Thymus (tissue), 11 donors: ENCODE data around the gene MYO5B. TPM values are rescaled to one million over a fixed set of nuclear protein-coding genes. Genes with fewer than 3 reads are reported as not detected.

Experiments
- DNase-seq, 9 donors: peaks; one replicate each; pipeline ENCODE4 v3.0.0-alpha.2; 2013; ENCODE audit warnings: low spot score in 9 of 9, low read depth in 6 of 9, missing footprints in 1 of 9
- H3K27ac ChIP-seq, 2 donors: one replicate each; pipeline ENCODE4 v1.5.1; 2013; ENCODE audit warnings: control low read depth in 1 of 2, low read depth in 1 of 2, low read length in 1 of 2, mild to moderate bottlenecking in 1 of 2, moderate library complexity in 1 of 2
- H3K27me3 ChIP-seq, 2 donors: one replicate each; pipeline ENCODE4 v1.5.1; 2013; ENCODE audit warnings: low read length in 1 of 2; ENCODE audit not compliant: control insufficient read depth in 2 of 2, insufficient read depth in 1 of 2
- H3K36me3 ChIP-seq, 2 donors: one replicate each; pipeline ENCODE4 v1.5.1; 2013; ENCODE audit warnings: low read length in 1 of 2, mild to moderate bottlenecking in 1 of 2, moderate library complexity in 1 of 2; ENCODE audit not compliant: control insufficient read depth in 2 of 2, insufficient read depth in 2 of 2
- H3K4me1 ChIP-seq, 2 donors: one replicate each; pipeline ENCODE4 v1.5.1; 2013; ENCODE audit warnings: low read length in 2 of 2; ENCODE audit not compliant: control insufficient read depth in 2 of 2, insufficient read depth in 2 of 2
- H3K4me3 ChIP-seq, 2 donors: one replicate each; pipeline ENCODE4 v1.5.1; 2013; ENCODE audit warnings: low read length in 2 of 2, control low read depth in 1 of 2, mild to moderate bottlenecking in 1 of 2
- H3K9me3 ChIP-seq, 2 donors: one replicate each; pipeline ENCODE4 v1.5.1; 2013; ENCODE audit warnings: low read length in 1 of 2, mild to moderate bottlenecking in 1 of 2; ENCODE audit not compliant: control insufficient read depth in 2 of 2, insufficient read depth in 1 of 2
- WGBS: extraction: QIAGEN DNeasy Blood & Tissue Kit; methylation state at CpG from one replicate; pipeline ENCODE4 v1.1.7; 2013; 5-methylcytosine and 5-hydroxymethylcytosine counted together
- polyA plus RNA-seq: library from polyadenylated mRNA; stranded (reverse); fragments of 200-250 nt; gene quantifications from one replicate; pipeline ENCODE4 v1.2.3, GENCODE V29; 2013
- total RNA-seq: library from RNA; stranded (reverse); fragments of 120-200 nt; gene quantifications from one replicate; pipeline ENCODE4 v1.2.4, GENCODE V29; 2013
- donor health status: healthy.

Gene MYO5B
- total and polyA plus RNA-seq, 2 donors, result 6.2 to 11.1 TPM

- Histone ChIP-seq H3K27me3 (no peaks in the 10 kb centered on the region), H3K4me1 (no peaks in the 10 kb centered on the region), H3K9me3 (no peaks in the 10 kb centered on the region), H3K27ac (no peak overlapping the region), H3K4me3 (no peak overlapping the region), H3K36me3 (no peaks in the 10 kb centered on the region)
- DNase-seq, result no peak
- 82% methylated on average over 5 of the region's 5 CpGs for WGBS
Measured at GRCh38 chr18:50042611-50043010, 152.3 kb downstream of the MYO5B start.

DNA sequence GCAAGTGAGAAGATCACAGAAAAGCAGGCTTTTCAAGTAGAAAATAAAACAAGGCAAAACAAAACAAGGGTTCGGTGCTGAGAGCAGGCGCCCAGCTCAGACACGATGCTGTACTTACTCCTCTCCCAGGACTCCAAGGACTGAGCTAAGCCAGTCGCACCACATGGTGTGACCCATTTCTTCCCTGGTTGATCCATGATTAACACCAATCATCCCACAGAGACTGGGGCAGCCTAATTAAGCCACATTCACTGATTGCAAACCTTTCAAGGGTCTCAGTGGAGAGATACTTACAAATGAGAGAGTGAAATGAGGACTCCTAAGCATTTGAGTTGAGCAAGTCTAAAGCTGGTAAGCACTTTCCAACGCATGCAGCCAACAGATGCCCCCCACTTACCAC, 155.2 kb downstream of the MYO5B start:
- Histone ChIP-seq H3K9me3 (no peaks in the 10 kb centered on the region), H3K36me3 (no peaks in the 10 kb centered on the region), H3K4me3 (no peak overlapping the region), H3K27ac (no peak overlapping the region), H3K4me1 (no peaks in the 10 kb centered on the region), H3K27me3 (no peaks in the 10 kb centered on the region)
- DNase-seq, result no peak
- WGBS, result 98% methylated on average over 5 of the region's 5 CpGs

DNA sequence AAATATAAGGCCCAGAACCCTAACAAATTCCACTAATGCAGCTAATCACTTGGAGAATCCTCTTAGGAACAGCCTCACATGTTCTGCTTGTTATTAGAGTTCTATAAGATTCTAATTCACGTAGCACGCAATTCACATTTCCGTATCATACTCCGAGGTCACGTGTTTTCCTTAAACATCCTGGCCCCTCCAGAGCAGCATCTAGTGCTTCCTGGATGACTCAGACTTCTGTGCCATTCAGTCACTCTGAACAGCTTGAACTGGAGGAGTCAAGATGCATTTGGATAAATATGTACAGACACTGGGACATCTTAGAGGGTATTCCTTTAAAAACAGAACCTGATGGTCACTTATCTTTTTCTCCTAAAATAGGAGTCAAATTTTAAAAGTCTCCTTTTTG, 156.5 kb downstream of the MYO5B start:
- no peak for DNase-seq
- H3K36me3 ChIP-seq, result no peaks in the 10 kb centered on the region
- H3K27me3 ChIP-seq, result no peaks in the 10 kb centered on the region
- H3K9me3 ChIP-seq, result no peaks in the 10 kb centered on the region
- H3K4me1 ChIP-seq, result no peaks in the 10 kb centered on the region
- H3K27ac ChIP-seq, result no peak overlapping the region
- WGBS, result 52% methylated on average over 5 of the region's 5 CpGs
- H3K4me3 ChIP-seq, result no peak overlapping the region

DNA sequence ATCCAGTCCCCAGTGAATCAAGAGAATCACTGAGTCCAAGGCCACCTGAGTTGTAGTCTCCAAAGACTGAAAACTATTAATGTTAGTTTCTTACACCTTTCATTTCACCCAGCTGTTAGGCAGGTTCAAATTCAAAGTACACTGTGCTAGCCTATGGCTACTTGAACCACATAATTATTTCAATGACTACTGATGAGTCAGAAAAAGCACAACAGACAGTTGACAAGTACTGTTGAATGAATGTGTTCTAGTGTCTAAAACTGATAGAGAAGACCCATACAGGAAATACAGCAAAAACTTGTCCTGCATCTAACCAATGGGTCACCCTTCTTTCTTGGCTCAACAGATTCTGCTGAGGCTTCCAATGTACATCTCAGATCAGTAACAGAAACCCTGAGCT, 160.9 kb downstream of the MYO5B start:
- no peaks in the 10 kb centered on the region for H3K9me3 ChIP-seq
- DNase-seq, result no peak
- no peak overlapping the region for H3K27ac ChIP-seq
- H3K36me3 ChIP-seq, result no peaks in the 10 kb centered on the region
- H3K4me3 ChIP-seq, result no peak overlapping the region
- H3K4me1 ChIP-seq, result no peaks in the 10 kb centered on the region
- H3K27me3 ChIP-seq, result no peaks in the 10 kb centered on the region

- Histone ChIP-seq H3K36me3 (no peaks in the 10 kb centered on the region), H3K4me1 (no peaks in the 10 kb centered on the region), H3K4me3 (no peak overlapping the region), H3K27me3 (no peaks in the 10 kb centered on the region), H3K27ac (no peak overlapping the region), H3K9me3 (no peaks in the 10 kb centered on the region)
- 74% methylated on average over 6 of the region's 6 CpGs for WGBS
- no peak for DNase-seq
Measured at GRCh38 chr18:50033004-50033403, 161.9 kb downstream of the MYO5B start.

DNA sequence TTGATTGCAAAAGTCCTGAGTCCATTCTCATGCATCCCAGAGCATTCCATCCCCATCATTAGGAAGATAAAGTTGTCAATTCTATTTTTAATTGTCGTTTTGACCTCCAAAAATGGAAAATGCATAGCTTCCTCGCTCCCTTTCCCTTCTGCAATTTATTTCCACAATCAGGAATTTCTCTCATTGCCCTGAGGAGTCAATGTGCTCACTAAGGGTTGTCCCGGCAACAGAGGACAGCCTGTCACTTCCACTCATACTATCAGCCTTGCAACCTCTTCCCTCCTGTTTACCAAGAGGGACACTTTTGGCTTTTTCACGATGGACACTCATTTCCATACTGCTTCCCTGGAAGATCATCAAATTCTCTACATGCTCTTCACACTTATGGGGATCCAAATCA, 164.8 kb downstream of the MYO5B start:
- no peaks in the 10 kb centered on the region for H3K9me3 ChIP-seq
- WGBS, result 83% methylated on average over 4 of the region's 4 CpGs
- no peak overlapping the region for H3K27ac ChIP-seq
- H3K4me3 ChIP-seq, result no peak overlapping the region
- no peaks in the 10 kb centered on the region for H3K36me3 ChIP-seq
- DNase-seq, result no peak
- H3K27me3 ChIP-seq, result no peaks in the 10 kb centered on the region
- H3K4me1 ChIP-seq, result no peaks in the 10 kb centered on the region

DNA sequence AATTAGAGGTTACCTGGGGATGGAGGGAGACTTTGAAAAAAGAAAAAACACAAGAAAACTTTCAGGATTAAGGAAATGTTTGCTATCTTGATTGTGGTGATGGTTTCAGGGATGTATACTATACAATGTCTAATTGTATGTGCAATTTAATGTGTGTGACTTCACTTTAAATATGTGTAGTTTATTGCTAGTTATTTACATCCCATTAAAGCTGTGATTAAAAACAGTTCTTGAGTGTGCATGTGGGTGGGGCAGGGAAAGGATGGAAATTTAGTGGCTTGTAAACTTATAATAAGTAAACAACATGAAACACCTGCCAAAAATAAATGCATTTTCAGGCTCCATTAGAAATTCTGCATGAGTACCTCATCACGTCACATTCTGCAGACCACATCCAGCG, 167.0 kb downstream of the MYO5B start:
- H3K4me1 ChIP-seq, result no peaks in the 10 kb centered on the region
- H3K27ac ChIP-seq, result no peak overlapping the region
- no peak for DNase-seq
- no peak overlapping the region for H3K4me3 ChIP-seq
- H3K27me3 ChIP-seq, result no peaks in the 10 kb centered on the region
- H3K9me3 ChIP-seq, result no peaks in the 10 kb centered on the region
- 92% methylated on average over 2 of the region's 2 CpGs for WGBS
- no peaks in the 10 kb centered on the region for H3K36me3 ChIP-seq

GRCh38 chr18:50024466-50024865, 170.5 kb downstream of the MYO5B start:
- no peak for DNase-seq
- no peaks in the 10 kb centered on the region for H3K4me1 ChIP-seq
- H3K27me3 ChIP-seq, result no peaks in the 10 kb centered on the region
- H3K36me3 ChIP-seq, result no peaks in the 10 kb centered on the region
- no peaks in the 10 kb centered on the region for H3K9me3 ChIP-seq
- no peak overlapping the region for H3K27ac ChIP-seq
- H3K4me3 ChIP-seq, result no peak overlapping the region
- 82% methylated on average over 3 of the region's 3 CpGs for WGBS

- no peaks in the 10 kb centered on the region for H3K4me1 ChIP-seq
- H3K9me3 ChIP-seq, result no peaks in the 10 kb centered on the region
- no peak for DNase-seq
- H3K4me3 ChIP-seq, result no peak overlapping the region
- H3K36me3 ChIP-seq, result no peaks in the 10 kb centered on the region
- WGBS, result 96% methylated on average over 3 of the region's 3 CpGs
- no peaks in the 10 kb centered on the region for H3K27me3 ChIP-seq
- no peak overlapping the region for H3K27ac ChIP-seq
Measured at GRCh38 chr18:50022985-50023384, 172.0 kb downstream of the MYO5B start.

DNA sequence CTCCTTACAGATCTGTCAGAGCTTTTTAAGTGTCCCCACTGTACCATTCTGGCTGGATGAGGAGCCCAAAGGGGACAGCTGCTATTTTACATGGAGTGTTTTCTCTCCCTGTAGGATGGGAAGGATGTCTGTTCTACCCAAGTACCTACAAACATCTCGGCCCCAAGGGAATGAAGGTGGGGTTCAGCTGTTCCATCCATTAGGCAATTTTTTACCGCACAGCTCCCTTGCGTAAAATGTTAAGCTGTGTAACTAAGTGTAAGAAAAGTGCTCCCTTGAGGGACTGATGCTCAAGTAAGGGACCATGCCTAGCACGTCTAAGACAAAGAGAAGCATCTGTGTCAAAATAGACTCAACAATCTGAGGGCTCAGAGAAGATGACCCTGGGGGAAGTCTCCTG, 180.3 kb downstream of the MYO5B start:
- no peaks in the 10 kb centered on the region for H3K27me3 ChIP-seq
- 91% methylated on average over 4 of the region's 4 CpGs for WGBS
- H3K27ac ChIP-seq, result no peak overlapping the region
- H3K36me3 ChIP-seq, result no peaks in the 10 kb centered on the region
- no peaks in the 10 kb centered on the region for H3K4me1 ChIP-seq
- no peaks in the 10 kb centered on the region for H3K9me3 ChIP-seq
- DNase-seq, result no peak
- no peak overlapping the region for H3K4me3 ChIP-seq
